ENCODE measurements around the gene NR4A1.

NR4A1 gene

GRCh38 chr12:52018433-52019112, 32.7 kb upstream of the NR4A1 start:
- peak; percentile 97 for DNase-seq

GRCh38 chr12:52019113-52019770, 32.0 kb upstream of the NR4A1 start:
- peak; percentile 89 for DNase-seq

GRCh38 chr12:52020539-52021336, 30.5 kb upstream of the NR4A1 start:
- peak; percentile 80 for DNase-seq

GRCh38 chr12:52022841-52023181, 28.4 kb upstream of the NR4A1 start:
- peak; percentile 78 for DNase-seq

GRCh38 chr12:52023182-52023975, 27.9 kb upstream of the NR4A1 start:
- DNase-seq, result peak; percentile 94

GRCh38 chr12:52023976-52024688, 27.1 kb upstream of the NR4A1 start:
- no peak for DNase-seq

- DNase-seq, result no peak
Measured at GRCh38 chr12:52024845-52025230, 26.4 kb upstream of the NR4A1 start.

GRCh38 chr12:52026263-52026662, 25.0 kb upstream of the NR4A1 start:
- DNase-seq, result peak; percentile 43

- DNase-seq, result no peak
Measured at GRCh38 chr12:52027085-52027843, 24.0 kb upstream of the NR4A1 start.

- DNase-seq, result peak; percentile 97
Measured at GRCh38 chr12:52029685-52030084, 21.6 kb upstream of the NR4A1 start.

GRCh38 chr12:52032446-52032803, 18.8 kb upstream of the NR4A1 start:
- DNase-seq, result peak; percentile 57

- DNase-seq, result peak; percentile 99
Measured at GRCh38 chr12:52032804-52033445, 18.3 kb upstream of the NR4A1 start.

GRCh38 chr12:52033446-52034140, 17.6 kb upstream of the NR4A1 start:
- DNase-seq, result no peak

- no peak for DNase-seq
Measured at GRCh38 chr12:52035190-52035589, 16.1 kb upstream of the NR4A1 start.

- DNase-seq, result no peak
Measured at GRCh38 chr12:52035926-52036325, 15.3 kb upstream of the NR4A1 start.

- DNase-seq, result peak; percentile 89
Measured at GRCh38 chr12:52036587-52037171, 14.6 kb upstream of the NR4A1 start.

- peak; percentile 65 for DNase-seq
Measured at GRCh38 chr12:52037248-52037861, 13.9 kb upstream of the NR4A1 start.

- no peak for DNase-seq
Measured at GRCh38 chr12:52038447-52038846, 12.8 kb upstream of the NR4A1 start.

GRCh38 chr12:52041035-52041434, 10.2 kb upstream of the NR4A1 start:
- no peak for DNase-seq

- no peak for DNase-seq
Measured at GRCh38 chr12:52041695-52042123, 9.5 kb upstream of the NR4A1 start.

Measured in NCI-H69 (cell line).